Measurements from ENCODE around the gene S1PR1.

Gene S1PR1

GRCh38 chr1:101250222-101250621 is 13.4 kb downstream of the S1PR1 start:
- no peak for DNase-seq

GRCh38 chr1:101250656-101251272 is 13.9 kb downstream of the S1PR1 start:
- DNase-seq: no peak

DNA sequence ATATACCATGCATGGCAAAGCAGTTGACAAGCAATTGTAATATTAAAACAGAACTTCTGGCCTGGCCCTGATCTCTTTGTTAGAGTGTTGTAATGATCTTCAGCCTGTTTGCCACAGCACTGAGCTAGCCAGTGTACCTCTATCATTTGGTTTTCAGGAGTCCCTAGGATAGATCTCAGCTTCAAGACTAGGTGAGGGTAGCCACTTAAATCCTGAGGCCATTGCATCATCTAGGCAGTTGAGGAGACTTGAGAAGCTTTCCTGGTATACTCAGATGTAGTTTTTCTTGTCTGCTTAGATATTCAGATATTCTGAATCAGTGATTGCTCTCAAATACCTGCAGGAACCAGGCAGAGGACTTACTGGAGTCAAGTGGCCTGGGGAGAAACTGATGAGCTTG is 14.7 kb downstream of the S1PR1 start:
- no peak for DNase-seq

DNA sequence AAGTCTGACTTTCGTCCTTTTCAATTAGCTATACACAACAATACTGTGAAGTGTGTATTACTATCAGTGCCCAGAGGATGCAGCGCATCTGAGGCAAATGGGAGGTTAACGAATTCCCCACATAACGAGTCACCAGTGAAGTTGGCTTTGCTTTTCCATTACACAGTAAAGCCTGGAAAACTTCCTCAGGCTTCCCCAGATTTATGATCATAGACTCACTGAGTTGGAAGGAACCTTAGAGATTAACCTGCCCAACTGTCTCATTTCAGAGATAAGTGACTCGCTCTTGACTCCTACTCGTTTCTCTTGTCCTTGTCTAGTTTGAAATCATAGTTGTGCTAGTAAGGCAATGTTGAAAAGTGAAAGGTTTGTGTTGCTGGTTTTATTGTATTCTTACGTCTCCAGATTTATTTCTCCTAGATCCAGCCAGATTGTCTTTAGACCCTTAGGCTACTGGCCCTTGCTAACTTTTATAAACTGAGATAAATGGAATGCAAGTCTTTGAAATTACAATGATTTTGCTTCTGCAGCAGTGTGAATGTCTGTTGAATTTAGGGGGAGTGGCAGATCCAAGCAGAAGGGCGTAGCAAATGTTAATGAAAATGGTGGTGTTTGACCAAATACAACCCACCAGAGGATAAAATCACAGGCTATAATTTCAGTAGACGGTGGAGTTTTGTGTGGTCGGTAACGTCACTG is 17.3 kb downstream of the S1PR1 start:
- DNase-seq: no peak

DNA sequence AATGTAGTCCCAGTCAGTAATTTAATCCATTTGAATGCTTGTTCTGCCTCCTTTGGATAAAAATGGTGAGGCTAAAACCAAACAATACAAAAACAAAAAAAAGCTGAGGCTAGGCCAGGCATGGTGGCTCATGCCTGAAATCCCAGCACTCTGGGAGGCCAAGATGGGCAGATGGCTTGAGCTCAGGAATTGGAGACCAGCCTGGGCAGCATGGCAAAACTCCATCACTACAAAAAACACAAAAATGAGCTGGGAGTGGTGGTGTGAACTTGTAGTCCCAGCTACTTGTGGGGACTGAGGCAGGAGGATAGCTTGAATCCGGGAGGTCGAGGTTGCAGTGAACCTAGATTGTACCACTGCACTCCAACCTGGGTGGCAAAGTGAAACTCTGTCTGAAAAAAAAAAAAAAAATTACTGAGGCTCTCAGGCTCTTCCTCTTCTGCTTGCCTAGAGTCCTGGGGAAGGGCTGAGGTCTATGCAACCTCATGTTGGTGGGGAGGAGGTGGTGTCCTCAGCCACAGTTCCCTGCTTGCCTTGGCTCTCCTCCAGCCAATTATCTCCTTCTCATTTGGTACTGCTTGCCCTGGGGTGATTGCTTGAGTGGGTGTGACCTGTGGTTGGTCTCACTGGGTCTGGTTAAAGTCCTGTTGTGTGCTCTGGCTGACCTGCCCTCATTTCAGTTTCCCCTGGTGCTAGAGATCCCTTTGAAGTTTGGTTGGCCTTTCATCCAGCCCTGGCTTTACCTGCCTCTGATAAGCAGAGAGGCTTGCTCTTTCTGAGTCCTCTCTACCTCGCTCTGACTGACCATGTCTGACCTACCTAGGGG is 20.9 kb downstream of the S1PR1 start:
- DNase-seq: no peak

DNA sequence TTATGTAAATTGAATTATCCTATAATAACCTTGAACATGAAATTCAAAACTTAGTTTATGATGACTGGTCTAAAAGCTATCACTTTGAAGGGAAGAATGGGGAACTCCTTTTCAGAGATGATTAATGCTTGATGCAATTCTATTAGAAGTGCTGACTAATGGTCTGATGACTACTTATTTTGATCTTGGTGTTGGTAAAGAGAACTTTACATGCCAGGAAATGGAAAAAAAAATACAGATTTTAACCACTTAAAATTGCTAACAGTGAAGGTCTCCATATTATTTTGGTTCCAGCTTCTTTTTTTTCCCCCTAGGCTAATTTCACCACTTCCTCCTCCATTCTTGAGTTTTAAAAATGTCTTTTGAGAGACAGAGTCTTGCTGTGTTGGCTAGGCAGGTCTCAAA is 22.9 kb downstream of the S1PR1 start:
- no peak for DNase-seq

DNA sequence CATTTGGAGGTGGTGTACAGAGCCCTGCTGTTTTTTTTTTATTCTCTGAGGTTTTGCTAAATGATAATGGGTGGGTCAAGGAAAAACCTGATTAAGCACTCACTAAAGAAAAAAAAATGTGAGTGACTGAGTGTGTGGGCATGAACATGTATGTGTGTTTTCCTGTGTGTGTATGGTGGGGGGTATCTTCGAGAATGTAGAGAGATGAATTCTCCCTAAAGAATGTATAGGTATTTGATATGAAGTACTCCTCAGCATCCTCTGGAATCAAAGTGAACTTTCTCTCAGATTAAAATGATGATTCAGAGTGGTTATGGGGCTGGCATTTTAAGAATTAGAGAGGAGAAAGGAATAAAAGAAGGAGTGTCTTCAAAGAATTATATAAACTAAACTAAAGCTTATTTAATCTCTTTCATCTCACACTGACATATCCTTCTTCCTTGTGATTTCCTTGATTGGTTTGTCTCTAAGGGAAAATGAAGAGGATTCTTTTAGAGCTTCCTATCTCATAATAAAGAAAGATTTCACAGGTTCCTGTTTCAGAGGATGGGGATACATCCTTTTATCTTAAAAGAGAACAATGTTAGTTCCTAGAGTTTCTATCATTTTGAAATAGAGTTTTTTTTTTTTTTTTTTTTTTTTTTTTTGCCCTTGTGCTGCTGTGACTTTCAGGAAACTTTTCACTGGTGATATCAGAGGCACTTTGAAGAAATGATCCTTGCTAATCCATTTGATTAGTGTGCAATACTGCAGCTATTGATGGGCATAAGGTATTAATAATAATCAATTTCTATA is 23.9 kb downstream of the S1PR1 start:
- DNase-seq: no peak

DNA sequence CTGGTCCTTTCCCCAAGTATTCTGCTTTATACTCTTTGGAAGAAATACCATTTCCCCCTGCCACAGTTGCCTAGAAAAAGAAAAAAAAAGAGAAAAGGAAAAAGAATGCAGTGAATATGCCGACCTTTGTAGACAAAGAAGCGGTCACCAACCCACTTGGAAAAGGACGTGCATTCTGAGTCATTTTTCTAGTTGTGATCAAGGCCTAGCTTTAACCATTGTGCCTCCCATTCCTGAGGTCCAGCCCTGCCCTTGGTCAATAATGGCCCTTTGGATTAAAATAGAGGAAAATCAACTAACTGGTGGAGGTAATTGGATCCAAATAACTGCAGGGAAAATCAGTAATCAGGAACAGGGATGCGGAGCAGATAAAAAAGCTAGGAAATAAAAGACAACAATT is 24.8 kb downstream of the S1PR1 start:
- no peak for DNase-seq

DNA sequence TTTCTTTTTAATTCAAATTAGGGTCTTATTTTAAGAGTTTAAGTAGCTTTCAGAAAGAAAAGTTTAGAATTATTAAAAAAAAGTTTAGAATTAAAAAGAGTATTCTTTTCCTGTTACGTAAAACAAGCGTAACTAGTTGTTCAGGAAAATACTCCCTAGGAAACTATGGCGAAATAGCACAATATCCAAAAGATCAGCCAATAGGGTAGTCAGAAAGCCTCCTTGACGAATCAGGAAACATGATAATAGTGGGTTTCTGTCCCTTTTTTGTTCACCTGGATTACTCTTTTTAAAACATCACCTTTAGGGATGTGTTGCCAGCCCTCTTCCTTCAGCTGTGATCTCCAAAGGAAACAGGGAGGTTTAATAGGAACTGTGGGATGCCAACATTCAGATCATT is 25.2 kb downstream of the S1PR1 start:
- DNase-seq: no peak

GRCh38 chr1:101262630-101263348 is 26.0 kb downstream of the S1PR1 start:
- DNase-seq: no peak

DNA sequence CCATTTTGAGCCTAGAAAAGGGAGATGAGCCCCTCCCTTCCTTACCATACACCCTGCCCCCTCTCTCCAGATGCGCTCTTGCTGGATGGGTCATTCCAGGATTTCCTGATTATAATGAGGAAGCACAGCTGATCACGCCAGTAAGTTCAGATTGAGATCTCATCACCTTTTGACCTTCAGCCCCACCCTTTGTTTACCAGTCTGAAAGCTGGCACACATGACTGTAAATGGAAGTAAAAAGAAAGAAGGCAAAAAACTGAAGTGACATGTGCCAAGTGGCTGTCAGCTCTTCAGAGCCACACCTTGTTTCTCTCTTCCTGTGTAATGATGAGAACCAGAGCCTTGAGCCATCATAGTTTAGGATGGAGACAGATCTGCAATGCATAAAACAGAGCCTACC is 27.9 kb downstream of the S1PR1 start:
- peak; percentile 9 for DNase-seq

- no peak for DNase-seq
Observed at GRCh38 chr1:101265684-101266083, 28.9 kb downstream of the S1PR1 start.

- no peak for DNase-seq
Observed at GRCh38 chr1:101267082-101267481, 30.3 kb downstream of the S1PR1 start.

- DNase-seq: no peak
Observed at GRCh38 chr1:101268893-101269292, 32.1 kb downstream of the S1PR1 start.

- no peak for DNase-seq
Observed at GRCh38 chr1:101275672-101276071, 38.9 kb downstream of the S1PR1 start.

DNA sequence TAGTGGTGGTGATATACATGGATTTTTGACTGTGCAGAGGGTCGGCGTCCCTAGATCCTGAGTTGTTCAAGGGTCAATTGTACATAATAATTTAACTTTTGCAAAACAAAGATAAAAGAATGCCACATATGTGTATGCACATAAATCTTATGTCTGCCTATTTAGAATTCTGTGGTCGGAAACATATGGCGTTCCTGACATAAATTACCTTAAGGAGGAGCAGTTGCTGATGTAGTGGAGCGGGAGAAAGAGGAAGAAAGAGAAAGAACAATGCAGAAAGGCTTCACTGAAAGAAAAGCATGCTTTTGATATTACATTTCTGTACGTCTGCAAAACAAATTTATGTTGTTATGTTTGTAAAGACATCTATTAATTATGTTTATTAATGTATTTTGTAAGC is 40.0 kb downstream of the S1PR1 start:
- no peak for DNase-seq

DNA sequence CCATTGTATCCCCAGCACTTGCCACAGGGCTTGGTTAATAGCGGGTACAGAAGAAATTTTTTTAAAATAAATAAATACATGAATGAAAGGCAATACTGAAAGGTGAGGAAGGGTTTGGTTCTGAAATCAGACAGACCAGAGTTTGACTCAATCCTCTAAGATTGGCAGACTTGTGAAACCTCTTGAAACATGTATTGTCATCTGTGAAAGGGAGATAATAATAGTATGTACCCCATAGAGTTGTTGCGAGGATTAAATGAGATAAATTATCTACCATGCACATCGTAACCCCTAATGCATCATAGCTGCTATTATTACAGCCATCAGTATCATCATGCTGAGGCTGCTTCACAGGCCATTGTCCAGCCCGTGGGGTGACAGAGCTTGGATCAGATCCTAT is 41.4 kb downstream of the S1PR1 start:
- DNase-seq: no peak

GRCh38 chr1:101278845-101279244 is 42.0 kb downstream of the S1PR1 start:
- DNase-seq: no peak

- DNase-seq: no peak
Observed at GRCh38 chr1:101280049-101280592, 43.3 kb downstream of the S1PR1 start.

GRCh38 chr1:101280942-101281654 is 44.3 kb downstream of the S1PR1 start:
- no peak for DNase-seq

GRCh38 chr1:101281751-101282150 is 44.9 kb downstream of the S1PR1 start:
- no peak for DNase-seq
